H9 (cell line): ENCODE results near the gene B4GALNT2. TPM values are rescaled to one million over a fixed set of nuclear protein-coding genes. Genes with fewer than 3 reads are reported as not detected.
A peak's percentile ranks its signal among the peaks of the same experiment; 100 is the strongest.

ENCODE experiments used
- DNase-seq: peaks from one replicate; pipeline ENCODE4 v3.0.0-alpha.2; 2017
- H2AFZ ChIP-seq: one replicate; pipeline ENCODE4 v1.6.1; 2013; ENCODE audit warnings: mild to moderate bottlenecking, low read length, control low read depth, moderate library complexity
- H2AK5ac ChIP-seq: 2 replicates; pipeline ENCODE4 v1.6.1; 2013; ENCODE audit warnings: low read length, control low read depth, mixed read lengths; ENCODE audit not compliant: insufficient read length
- H2BK120ac ChIP-seq: one replicate; pipeline ENCODE4 v1.6.1; 2013; ENCODE audit warnings: low read depth, mild to moderate bottlenecking, low read length, control low read depth, inconsistent platforms; ENCODE audit not compliant: poor library complexity, severe bottlenecking
- H2BK12ac ChIP-seq: 2 replicates; pipeline ENCODE4 v1.6.1; 2013; ENCODE audit warnings: low read length, control low read depth, mixed read lengths, low read depth; ENCODE audit not compliant: insufficient read length
- H2BK15ac ChIP-seq: 2 replicates; pipeline ENCODE4 v1.6.1; 2013; ENCODE audit warnings: low read depth, low read length, control low read depth
- H2BK20ac ChIP-seq: one replicate; pipeline ENCODE4 v1.6.1; 2013; ENCODE audit warnings: low read depth, mild to moderate bottlenecking, low read length, control low read depth, inconsistent platforms; ENCODE audit not compliant: poor library complexity, severe bottlenecking
- H2BK5ac ChIP-seq: 2 replicates; pipeline ENCODE4 v1.6.1; 2013; ENCODE audit warnings: low read length, control low read depth, mixed read lengths; ENCODE audit not compliant: insufficient read length
- H3K14ac ChIP-seq: 2 replicates; pipeline ENCODE4 v1.6.1; 2013; ENCODE audit warnings: low read length, control low read depth; ENCODE audit not compliant: insufficient read depth
- H3K18ac ChIP-seq: 2 replicates; pipeline ENCODE4 v1.6.1; 2013; ENCODE audit warnings: low read depth, mild to moderate bottlenecking, mixed read lengths, low read length, control low read depth; ENCODE audit not compliant: insufficient read length
- H3K23ac ChIP-seq: 2 replicates; pipeline ENCODE4 v1.6.1; 2013; ENCODE audit warnings: low read length, control low read depth, mixed read lengths, low read depth; ENCODE audit not compliant: insufficient read length
- H3K23me2 ChIP-seq: 2 replicates; pipeline ENCODE4 v1.6.1; 2013; ENCODE audit warnings: low read depth, mild to moderate bottlenecking, mixed read lengths, low read length, control low read depth; ENCODE audit not compliant: insufficient read length, poor library complexity, severe bottlenecking
- H3K27ac ChIP-seq: 2 replicates; pipeline ENCODE4 v1.5.1; 2013; ENCODE audit warnings: low read length, control low read depth, mixed read lengths, low read depth; ENCODE audit not compliant: insufficient read length
- H3K27me3 ChIP-seq: 2 replicates; pipeline ENCODE4 v1.6.1; 2013; ENCODE audit warnings: low read length, control low read depth, inconsistent platforms; ENCODE audit not compliant: insufficient read depth
- H3K4ac ChIP-seq: 2 replicates; pipeline ENCODE4 v1.6.1; 2013; ENCODE audit warnings: low read depth, mild to moderate bottlenecking, control low read depth, inconsistent platforms, low read length, moderate library complexity
- H3K4me1 ChIP-seq: 2 replicates; pipeline ENCODE4 v1.6.1; 2013; ENCODE audit warnings: low read length, control low read depth, inconsistent platforms; ENCODE audit not compliant: insufficient read depth
- H3K4me2 ChIP-seq: 2 replicates; pipeline ENCODE4 v1.6.1; 2013; ENCODE audit warnings: low read length, control low read depth, mixed read lengths; ENCODE audit not compliant: insufficient read length, insufficient read depth
- H3K56ac ChIP-seq: 2 replicates; pipeline ENCODE4 v1.6.1; 2013; ENCODE audit warnings: low read depth, mild to moderate bottlenecking, mixed read lengths, low read length, control low read depth; ENCODE audit not compliant: insufficient read length
- H3K79me1 ChIP-seq: 2 replicates; pipeline ENCODE4 v1.6.1; 2013; ENCODE audit warnings: low read depth, mild to moderate bottlenecking, moderate library complexity, low read length, control low read depth, inconsistent platforms; ENCODE audit not compliant: insufficient read depth, poor library complexity, severe bottlenecking
- H3K79me2 ChIP-seq: 2 replicates; pipeline ENCODE4 v1.6.1; 2013; ENCODE audit warnings: low read length, control low read depth, inconsistent platforms; ENCODE audit not compliant: insufficient read depth
- H3K9ac ChIP-seq: 2 replicates; pipeline ENCODE4 v1.6.1; 2013; ENCODE audit warnings: low read length, control low read depth, mixed read lengths; ENCODE audit not compliant: insufficient read length; ENCODE audit errors: extremely low read depth
- H3K9me3 ChIP-seq: one replicate; pipeline ENCODE4 v1.6.1; 2013; ENCODE audit warnings: low read depth, low read length, inconsistent platforms; ENCODE audit not compliant: control insufficient read depth
- H3T11ph ChIP-seq: one replicate; pipeline ENCODE4 v1.6.1; 2013; ENCODE audit warnings: mild to moderate bottlenecking, low read length, control low read depth, inconsistent platforms
- H4K20me1 ChIP-seq: one replicate; pipeline ENCODE4 v1.6.1; 2013; ENCODE audit not compliant: control insufficient read depth, insufficient read length, insufficient read depth
- H4K5ac ChIP-seq: 2 replicates; pipeline ENCODE4 v1.6.1; 2013; ENCODE audit warnings: low read depth, mild to moderate bottlenecking, mixed read lengths, low read length, control low read depth; ENCODE audit not compliant: insufficient read length
- H4K8ac ChIP-seq: replicated peaks from 2 replicates; pipeline ENCODE4 v1.6.1; 2013; ENCODE audit warnings: low read length, control low read depth, mixed read lengths, low read depth; ENCODE audit not compliant: insufficient read length
- H4K91ac ChIP-seq: 2 replicates; pipeline ENCODE4 v1.6.1; 2013; ENCODE audit warnings: low read depth, mild to moderate bottlenecking, moderate library complexity, mixed read lengths, low read length, control low read depth; ENCODE audit not compliant: insufficient read length
- H3K27ac Mint-ChIP-seq, 3 experiments: 2 replicates in 2 of 3; 3 replicates in 1 of 3; pipeline ENCODE4 v1.8.0; 2020 to 2021; ENCODE audit warnings: mixed read lengths in 3 of 3, mild to moderate bottlenecking in 1 of 3, moderate library complexity in 1 of 3
- H3K27me3 Mint-ChIP-seq: 2 replicates; pipeline ENCODE4 v1.8.0; 2021; ENCODE audit warnings: low read depth, mild to moderate bottlenecking, moderate library complexity, mixed read lengths
- H3K36me3 Mint-ChIP-seq, 3 experiments: 2 replicates in 2 of 3; 3 replicates in 1 of 3; pipeline ENCODE4 v1.8.0; 2020 to 2021; ENCODE audit warnings: low read depth in 3 of 3, mixed read lengths in 3 of 3; ENCODE audit not compliant: insufficient read depth in 1 of 3
- H3K4me1 Mint-ChIP-seq, 2 experiments: 2 replicates each; pipeline ENCODE4 v1.8.0; 2020; ENCODE audit warnings: mixed read lengths in 2 of 2
- H3K4me3 Mint-ChIP-seq, 2 experiments: 2 replicates in 1 of 2; 3 replicates in 1 of 2; pipeline ENCODE4 v1.8.0; 2020 to 2021; ENCODE audit warnings: mild to moderate bottlenecking in 2 of 2, mixed read lengths in 2 of 2, moderate library complexity in 1 of 2
- H3K9me3 Mint-ChIP-seq, 2 experiments: 2 replicates in 1 of 2; 3 replicates in 1 of 2; pipeline ENCODE4 v1.8.0; 2020; ENCODE audit warnings: mild to moderate bottlenecking in 2 of 2, mixed read lengths in 2 of 2, moderate library complexity in 1 of 2
- WGBS: extraction: QIAGEN DNeasy Blood & Tissue Kit; methylation state at CpG from one replicate; pipeline ENCODE4 v1.1.7; 2013; ENCODE audit warnings: missing lambda C conversion rate, low lambda C conversion rate, mixed read lengths; ENCODE audit not compliant: insufficient read length; ENCODE audit errors: extremely low coverage; 5-methylcytosine and 5-hydroxymethylcytosine counted together
- total RNA-seq: library from RNA; stranded (reverse); gene quantifications from 2 replicates; pipeline ENCODE4 v1.2.1, GENCODE V29; 2021
- TF ChIP-seq, protein P1 (sequence below): fragments of 200-600 bp; sonication (generic); conservative IDR thresholded peaks from 3 replicates; pipeline ENCODE4 v1.8.0; 2021; ENCODE audit warnings: antibody characterized with exemption, mild to moderate bottlenecking

The B4GALNT2 gene
- total RNA-seq, 1 experiment from 2014 or later, result not detected

- H3K14ac ChIP-seq, result peak overlapping the region; percentile 60; the same call in 1 of the 2 replicates
- no peak overlapping the region for H2AFZ ChIP-seq
These were observed 91.8 kb downstream of the B4GALNT2 start for GRCh38 chr17:49224198-49224996.

More at GRCh38 chr17:49224198-49224996, 91.8 kb downstream of the B4GALNT2 start:
- Histone ChIP-seq H3K9me3 (no peaks in the 10 kb centered on the region), H3T11ph (no peak overlapping the region), H3K56ac (no peak overlapping the region), H2BK15ac (no peak overlapping the region), H2BK5ac (no peak overlapping the region), H3K23ac (no peak overlapping the region), H4K5ac (no peak overlapping the region), H4K8ac (no peak overlapping the region), H2BK20ac (no peak overlapping the region), H3K27me3 (peaks cover 14% of the 10 kb centered on the region; the same call in 1 of the 2 replicates), H3K4me1 (no peaks in the 10 kb centered on the region), H3K9ac (no peak overlapping the region), H3K4ac (no peak overlapping the region), H4K91ac (no peak overlapping the region), H3K27ac (no peak overlapping the region), H2BK12ac (no peak overlapping the region), H3K4me2 (peak overlapping the region; percentile 62), H3K18ac (peak overlapping the region; percentile 25), H4K20me1 (no peaks in the 10 kb centered on the region), H3K79me2 (no peaks in the 10 kb centered on the region), H2BK120ac (no peak overlapping the region), H3K23me2 (peaks cover 8% of the 10 kb centered on the region), H3K79me1 (no peaks in the 10 kb centered on the region), H2AK5ac (no peak overlapping the region)
- no peaks in the 10 kb centered on the region for H3K9me3 Mint-ChIP-seq
- H3K27me3 Mint-ChIP-seq, result peaks cover 84% of the 10 kb centered on the region
- H3K27ac Mint-ChIP-seq, result peak overlapping the region in 1 of 3 experiments; percentile 55; a peak in 1 of 7 replicates
- TF ChIP-seq, protein P1, sequence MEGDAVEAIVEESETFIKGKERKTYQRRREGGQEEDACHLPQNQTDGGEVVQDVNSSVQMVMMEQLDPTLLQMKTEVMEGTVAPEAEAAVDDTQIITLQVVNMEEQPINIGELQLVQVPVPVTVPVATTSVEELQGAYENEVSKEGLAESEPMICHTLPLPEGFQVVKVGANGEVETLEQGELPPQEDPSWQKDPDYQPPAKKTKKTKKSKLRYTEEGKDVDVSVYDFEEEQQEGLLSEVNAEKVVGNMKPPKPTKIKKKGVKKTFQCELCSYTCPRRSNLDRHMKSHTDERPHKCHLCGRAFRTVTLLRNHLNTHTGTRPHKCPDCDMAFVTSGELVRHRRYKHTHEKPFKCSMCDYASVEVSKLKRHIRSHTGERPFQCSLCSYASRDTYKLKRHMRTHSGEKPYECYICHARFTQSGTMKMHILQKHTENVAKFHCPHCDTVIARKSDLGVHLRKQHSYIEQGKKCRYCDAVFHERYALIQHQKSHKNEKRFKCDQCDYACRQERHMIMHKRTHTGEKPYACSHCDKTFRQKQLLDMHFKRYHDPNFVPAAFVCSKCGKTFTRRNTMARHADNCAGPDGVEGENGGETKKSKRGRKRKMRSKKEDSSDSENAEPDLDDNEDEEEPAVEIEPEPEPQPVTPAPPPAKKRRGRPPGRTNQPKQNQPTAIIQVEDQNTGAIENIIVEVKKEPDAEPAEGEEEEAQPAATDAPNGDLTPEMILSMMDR, result no peak
- H3K4me3 Mint-ChIP-seq, result peak overlapping the region; percentile 65 to 82
- H3K36me3 Mint-ChIP-seq, result no peaks in the 10 kb centered on the region
- peak; percentile 82 for DNase-seq
- WGBS, result no CpG with 5 or more reads among the region's 95 CpGs
- peaks cover 24% of the 10 kb centered on the region in 2 experiments for H3K4me1 Mint-ChIP-seq
